KG1 (cell line): Measurements from ENCODE around the gene FBXW5.
A peak's percentile ranks its signal among the peaks of the same experiment; 100 is the strongest.

Source experiments
- DNase-seq: peaks from one replicate; lab custom pipeline; 2025; lab: John Stamatoyannopoulos, UW

The FBXW5 gene, protein sequence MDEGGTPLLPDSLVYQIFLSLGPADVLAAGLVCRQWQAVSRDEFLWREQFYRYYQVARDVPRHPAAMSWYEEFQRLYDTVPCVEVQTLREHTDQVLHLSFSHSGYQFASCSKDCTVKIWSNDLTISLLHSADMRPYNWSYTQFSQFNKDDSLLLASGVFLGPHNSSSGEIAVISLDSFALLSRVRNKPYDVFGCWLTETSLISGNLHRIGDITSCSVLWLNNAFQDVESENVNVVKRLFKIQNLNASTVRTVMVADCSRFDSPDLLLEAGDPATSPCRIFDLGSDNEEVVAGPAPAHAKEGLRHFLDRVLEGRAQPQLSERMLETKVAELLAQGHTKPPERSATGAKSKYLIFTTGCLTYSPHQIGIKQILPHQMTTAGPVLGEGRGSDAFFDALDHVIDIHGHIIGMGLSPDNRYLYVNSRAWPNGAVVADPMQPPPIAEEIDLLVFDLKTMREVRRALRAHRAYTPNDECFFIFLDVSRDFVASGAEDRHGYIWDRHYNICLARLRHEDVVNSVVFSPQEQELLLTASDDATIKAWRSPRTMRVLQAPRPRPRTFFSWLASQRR

DNA sequence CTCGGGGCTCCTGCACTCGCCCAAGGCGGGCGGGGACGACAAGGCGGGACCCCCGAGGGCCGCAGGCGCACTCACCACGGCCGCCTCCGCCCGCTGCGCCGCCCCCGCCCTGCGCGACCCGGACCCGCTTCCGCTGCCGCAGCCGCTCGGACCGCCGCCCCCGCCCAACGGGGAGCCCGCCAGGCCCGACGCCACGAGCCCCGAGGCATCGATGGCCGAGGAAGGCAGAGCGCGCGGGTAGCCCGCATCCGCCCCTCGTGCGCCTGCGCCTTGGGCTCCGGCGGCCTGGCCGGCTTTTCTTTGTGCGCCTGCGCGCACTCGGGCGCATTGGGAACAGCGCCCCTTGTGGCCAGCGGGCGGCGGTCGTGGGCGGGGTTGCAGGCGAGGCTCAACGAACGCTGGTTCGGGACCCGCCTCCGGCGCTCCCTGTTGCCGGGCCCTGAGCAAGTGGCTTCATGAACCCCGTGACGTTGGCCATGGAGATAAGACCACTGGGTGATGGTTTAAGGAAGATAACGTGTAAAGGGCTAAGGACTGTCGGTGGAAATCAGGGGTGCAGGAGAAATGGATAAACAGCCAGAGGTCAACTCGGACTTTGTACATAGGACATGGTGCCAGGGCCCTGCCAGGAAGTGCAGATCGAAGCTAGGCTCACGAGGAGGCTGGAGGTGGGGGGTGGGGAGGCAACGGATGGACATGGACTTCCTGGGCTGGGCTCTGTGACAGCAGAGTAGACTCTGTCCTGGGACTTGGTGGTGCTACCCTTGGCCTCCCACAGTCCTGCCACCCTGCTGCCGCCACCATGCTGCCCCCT, at the start of gene FBXW5, which contains the start of gene C8G:
Gene FBXW5, minus strand, starts transcription at position 220 of the 814 bp plus-strand sequence. CDS start 655 bp downstream, outside the sequence.
Gene C8G, plus strand, starts transcription at position 725 of the 814 bp plus-strand sequence. Its CDS starts 78 bp downstream, at position 803.
- DNase-seq = peak; percentile 90

DNA sequence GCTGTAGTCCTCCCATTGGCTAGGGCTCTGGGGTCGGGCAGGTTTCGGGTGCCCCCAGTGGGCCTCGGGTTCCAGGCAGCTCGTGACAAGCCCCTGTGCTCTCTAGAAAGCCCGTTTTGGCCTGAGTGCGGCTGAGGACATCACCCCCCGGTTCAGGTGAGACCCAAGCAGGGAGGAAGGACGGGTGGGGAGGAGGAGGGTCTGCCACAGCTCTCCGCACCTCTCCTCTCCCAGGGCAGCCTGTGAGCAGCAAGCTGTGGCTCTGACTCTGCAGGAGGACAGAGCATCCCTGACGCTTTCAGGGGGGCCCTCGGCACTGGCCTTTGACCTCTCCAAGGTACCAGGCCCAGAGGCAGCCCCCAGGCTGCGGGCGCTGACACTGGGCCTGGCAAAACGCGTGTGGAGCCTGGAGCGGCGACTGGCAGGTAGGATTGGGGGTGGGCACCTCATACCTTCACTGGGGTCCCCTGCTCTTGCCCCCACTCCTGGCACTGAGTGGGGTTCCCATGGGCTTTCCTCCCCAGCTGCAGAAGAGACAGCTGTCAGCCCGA, 48.4 kb upstream of the FBXW5 start:
- DNase-seq = no peak

DNA sequence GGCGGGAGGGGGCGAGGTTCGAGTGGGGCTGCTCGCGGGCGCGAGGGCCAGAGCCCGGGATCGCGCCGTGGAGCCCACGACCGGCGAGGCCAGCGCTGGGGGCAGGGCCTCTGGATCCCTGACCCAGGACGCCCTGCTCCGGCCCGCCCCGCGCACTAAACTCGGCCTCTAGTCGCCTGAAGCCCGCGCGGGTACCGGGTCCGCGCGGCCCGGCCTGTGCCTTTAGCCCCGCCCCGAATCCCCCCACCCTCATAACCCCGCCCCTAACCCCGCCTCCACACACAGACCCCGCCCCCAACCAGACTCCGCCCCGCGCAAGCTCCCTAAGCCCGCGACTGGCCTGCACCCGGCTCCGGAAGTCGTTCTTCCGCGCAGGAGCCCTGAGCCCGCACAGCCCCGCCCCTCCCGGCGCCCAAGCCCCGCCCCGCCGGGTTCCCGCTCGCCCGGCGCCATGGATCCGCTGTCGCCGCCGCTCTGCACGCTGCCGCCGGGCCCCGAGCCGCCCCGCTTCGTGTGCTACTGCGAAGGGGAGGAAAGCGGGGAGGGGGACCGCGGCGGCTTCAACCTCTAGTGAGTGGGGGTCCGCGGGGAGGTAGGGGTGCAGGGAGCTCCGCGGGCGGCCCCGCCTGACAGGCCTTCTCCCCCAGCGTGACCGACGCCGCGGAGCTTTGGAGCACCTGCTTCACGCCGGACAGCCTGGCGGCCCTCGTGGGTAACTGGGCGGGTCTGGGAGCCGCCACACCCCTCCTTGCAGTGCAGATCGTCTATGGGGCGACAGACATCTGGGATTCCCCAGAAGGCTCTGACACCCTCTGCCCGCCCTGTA, 47.7 kb upstream of the FBXW5 start, which contains the start of gene PAXX:
Gene PAXX, plus strand, starts transcription at position 430 of the 826 bp plus-strand sequence. Its CDS starts 22 bp downstream, at position 452.
- DNase-seq = peak; percentile 81

DNA sequence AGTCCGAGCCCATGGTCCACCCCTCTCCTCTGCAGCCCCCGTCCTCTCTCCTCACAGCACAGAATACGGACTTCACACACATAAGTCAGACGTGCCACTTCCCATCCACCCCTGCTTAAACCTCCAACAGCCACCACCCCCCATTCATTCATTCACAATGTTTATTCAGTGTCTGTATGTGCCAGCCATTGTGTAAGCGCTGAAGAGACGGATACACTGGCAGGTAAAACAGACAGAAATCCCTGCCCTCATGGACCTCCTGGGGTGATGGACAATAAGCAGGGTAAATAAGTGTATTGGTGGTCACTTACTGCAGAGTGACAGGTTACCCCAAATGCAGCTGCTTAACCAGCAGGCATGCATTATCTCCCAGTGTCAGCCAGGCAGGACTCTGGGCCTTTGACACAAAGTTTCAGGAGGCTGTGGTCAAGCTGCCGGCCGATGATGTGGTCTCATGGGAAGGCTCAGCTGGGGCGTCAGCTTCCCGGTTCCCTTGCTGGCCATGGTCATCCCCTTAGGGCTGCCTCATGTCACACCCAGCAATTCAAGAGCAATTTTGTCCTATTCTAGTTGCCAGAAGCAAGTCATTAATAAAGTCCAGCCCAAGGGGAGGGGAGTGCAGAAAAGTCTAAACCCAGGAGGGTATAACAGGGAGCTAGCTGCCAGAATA, 45.8 kb upstream of the FBXW5 start:
- no peak for DNase-seq

DNA sequence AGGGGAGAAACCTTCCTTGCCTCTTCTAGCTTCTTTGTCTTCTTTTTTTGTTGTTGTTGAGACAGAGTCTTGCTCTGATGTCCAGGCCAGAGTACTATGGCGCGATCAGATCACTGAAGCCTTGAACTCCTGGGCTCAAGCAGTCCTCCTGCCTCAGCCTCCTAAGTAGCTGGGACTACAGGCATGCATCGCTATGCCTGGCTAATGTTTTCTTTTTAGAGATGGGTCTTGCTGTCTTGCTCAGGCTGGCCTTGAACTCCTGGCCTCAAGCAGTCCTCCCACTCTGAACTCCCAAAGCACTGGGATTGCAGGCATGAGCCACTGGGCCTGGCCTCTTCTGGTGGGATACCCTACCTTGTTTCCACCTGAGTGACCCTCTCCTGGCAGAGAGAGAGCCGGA, 44.3 kb upstream of the FBXW5 start:
- no peak for DNase-seq

DNA sequence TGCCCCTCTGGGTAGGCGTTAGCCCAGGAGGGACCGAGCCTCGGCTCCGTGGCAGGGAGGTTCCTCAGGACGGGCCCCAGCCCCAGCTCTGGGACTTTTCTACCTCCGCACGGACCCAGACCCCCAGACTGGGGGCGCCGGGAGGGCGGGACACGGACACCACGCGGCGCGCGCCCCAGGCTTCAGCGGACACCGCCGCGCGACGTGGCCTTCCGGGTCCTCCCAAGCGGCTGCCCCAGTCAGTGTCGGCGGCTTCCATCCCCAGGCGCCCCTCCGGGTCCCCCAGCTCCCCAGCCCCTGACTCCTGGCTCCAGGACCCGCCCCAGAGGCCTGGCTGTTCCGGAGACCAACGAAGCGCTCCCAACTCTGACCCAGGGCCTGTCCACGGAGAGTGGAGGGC, 41.3 kb upstream of the FBXW5 start:
- DNase-seq = no peak

DNA sequence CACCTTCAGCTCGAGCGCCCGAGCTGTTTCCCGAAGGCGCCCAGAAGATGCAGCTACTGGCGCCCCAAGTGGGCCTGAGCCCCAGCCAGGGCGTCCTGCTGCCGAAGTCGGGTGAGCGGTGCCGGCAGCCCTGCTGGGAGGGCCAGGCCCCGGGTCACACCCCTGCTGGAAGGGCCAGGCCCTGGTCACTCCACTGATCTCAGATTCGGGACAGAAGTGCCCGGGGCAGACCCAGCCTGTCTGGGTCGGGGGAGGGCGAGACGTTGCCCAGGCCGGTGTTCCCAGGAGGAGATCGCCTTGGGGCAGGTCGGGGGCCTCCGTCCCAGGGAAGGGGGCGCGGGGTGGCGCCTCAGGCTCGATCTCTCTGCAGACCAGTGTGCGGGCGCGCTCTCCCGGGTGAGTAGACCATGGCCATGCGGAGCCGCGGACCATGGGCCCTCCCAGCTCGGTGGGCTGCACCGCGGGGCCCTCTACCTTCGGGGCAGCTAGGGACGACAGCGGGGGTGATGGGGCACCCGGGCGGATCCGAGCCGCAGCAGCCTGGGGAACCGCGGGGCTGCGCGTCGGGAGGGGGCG, 40.6 kb upstream of the FBXW5 start:
- DNase-seq = no peak

DNA sequence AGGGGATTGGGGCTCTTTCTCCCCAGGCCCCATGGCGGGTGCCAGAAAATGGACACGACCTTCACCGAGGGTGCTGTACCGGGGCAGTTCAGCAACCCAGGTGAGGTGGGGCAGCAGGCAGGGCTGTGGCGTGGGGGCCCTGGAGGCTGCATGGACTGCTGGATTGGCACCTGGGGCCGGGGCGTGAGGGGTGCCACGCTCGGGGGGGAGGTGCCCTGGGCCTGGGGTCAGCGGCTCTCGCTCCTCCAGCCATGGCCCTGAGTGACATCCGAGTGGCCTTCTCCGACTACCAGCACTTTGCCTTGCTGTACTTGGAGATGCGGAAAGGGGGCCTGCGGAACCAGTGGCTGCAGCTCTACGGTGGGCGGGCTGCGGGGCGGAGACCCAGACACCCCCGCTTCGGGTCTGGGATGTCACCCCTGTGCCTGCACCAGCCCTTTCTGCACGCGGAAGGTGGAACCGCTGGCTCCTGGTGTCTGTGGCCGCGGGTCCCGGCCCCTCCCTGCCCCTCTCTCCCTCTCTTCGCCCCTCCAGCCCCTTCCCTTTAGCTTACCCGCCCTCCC, 40.0 kb upstream of the FBXW5 start:
- no peak for DNase-seq

DNA sequence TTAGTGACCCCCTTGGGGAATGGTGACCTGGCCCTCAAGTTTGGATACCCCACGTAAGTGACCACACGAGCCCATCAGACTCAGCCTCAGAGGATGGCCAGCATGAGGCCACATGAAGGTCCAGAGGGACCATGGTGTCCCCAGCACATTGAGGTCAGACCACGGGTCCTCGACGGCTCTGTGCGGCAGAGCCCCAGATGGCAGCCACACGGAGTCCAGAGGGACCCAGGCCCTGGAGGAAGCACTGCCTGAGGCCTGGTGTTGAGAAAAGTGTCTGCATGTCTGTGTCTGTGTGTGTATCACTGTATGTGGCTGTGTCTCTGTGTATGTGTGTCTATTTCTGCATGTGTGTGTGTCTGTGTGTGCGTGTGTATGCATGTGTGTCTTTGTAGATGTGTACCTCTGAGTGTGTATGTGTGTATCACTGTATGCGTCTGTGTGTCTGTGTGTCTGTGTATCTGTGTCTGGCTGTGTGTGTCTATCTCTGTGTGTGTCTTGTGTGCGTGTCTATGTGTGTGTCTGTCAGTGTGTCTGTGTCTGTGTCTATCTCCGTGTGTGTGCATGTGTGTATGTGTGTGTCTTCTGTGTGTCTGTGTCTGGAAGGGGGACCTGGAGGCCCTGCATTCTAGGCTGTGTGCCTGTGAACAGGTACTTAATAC, 39.2 kb upstream of the FBXW5 start:
- DNase-seq = no peak

DNA sequence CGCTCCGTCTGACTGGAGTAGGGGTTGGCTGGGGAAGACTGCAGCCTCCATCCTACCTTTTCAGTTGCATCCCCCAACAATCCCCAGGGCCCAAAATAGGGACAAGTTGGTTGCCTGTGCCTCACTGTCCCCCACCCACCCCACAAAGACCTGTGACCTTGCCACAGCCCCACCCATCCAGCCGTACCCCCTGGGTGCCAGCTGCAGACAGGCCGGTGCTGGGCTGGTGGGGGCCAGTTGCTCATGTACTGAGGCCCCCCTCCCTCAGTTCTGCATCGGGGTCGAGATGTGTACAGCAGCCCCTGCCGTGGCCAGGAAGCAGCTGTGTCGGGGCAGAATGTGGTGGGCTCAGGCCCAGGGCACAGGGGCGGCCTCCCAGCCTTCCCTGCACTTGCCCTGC, 38.6 kb upstream of the FBXW5 start:
- DNase-seq = no peak

DNA sequence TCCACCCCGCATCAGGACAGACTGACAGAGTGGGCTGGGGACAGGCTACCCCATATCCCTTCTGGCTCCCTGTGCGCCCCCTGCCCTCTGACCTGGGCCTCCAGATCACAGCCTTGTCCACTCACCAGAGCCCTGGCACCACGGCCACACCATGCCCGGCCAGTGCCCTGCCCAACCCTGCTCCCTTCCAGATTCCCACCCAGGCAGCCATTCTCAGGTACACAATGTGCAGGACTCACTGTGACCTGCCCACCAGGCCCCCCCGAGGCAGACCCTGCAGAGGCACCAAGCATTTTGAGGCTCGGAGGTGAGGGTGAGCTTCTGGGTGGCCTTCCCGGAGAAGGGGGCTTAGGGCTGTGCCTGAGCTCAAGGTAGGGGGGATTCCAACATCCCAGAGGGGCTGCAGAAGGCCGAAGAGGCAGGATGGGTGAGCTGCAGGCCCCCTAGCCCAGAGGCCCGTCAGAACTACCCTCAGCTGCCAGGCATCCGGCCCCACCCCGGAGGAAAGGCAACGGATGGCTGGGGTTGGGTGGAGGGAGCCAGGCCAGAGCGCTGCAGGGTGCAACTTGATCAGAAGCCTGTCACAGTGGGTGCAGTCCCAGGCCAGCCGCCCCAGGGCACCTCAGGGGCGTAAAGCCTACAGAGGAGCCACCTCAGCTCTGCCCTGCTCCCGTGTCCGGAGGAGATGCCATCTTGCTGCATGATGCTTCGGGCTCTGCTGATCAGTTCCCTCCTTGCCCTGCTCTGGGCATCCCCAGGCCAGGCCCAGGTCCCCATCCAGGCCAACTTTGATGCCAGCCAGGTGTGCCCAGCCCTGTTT, 37.9 kb upstream of the FBXW5 start, which contains the start of gene LCNL1:
Gene LCNL1, plus strand, starts transcription at position 762 of the 820 bp plus-strand sequence. CDS start 594 bp downstream, outside the sequence.
- DNase-seq = no peak

DNA sequence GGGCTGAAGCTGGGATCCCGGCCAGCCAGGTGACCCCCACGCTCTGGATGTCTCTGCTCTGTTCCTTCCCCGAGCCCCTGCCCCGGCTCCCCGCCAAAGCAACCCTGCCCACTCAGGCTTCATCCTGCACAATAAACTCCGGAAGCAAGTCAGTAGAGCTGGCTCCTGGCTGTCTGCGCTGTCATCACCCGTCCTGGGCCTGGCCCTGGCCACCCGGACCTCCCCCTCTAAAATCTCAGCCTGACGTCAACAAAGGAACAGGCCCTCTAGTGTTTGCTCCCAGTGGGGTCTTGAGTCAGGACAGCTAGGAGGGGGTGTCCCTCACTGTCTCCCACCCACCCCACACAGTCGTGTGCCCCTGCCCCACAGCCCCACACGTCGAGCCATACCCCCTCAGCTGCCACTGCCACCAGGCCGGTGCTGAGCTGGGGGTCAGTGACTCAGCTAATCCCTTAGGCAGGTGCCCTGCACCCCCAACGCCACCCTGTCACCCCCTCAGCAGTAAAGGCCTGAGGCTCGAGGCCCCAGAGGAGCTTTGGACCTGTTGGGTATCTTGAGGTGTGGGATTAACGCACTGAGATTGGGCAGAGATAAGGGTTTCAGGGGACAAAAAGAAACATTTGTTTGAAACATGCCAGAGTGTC, 37.2 kb upstream of the FBXW5 start:
- no peak for DNase-seq

DNA sequence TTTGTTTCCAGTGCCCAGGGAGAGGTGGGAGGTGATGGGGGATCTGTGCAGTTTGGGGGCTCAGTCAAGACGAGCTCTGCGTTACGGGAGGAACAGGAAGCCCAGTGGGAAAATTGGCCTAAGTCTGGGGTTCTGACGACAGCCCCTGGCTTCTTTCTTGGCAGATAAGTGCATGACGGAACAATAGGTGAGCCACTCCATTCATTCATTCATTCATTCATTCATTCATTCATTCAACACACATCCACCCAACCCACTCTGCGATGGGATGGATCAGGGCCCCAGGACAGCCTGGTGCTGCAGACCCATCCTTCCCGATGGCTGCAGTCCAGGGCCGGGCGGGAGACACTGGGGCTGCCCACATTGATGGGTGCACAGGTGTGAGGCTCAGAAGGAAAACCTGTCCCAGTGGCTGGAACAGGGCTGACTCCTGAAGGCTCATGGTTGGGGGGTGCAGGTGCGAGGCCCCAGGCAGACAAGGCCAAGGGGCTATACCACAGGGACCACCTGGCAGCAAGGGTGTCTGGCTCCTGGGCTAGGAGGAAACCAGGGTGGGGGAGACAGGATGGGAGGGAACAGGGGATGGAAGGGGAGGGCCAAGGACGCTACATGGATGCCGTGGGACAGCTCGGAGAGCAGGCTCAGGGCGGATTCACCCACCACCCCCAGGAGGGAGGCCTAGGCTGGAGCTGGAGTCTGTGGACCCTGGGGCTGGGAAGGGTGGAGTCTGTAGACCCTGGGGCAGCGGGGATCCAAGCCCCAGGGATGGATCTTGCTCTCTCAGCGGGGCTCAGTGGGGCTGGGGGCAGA, 36.3 kb upstream of the FBXW5 start:
- no peak for DNase-seq

DNA sequence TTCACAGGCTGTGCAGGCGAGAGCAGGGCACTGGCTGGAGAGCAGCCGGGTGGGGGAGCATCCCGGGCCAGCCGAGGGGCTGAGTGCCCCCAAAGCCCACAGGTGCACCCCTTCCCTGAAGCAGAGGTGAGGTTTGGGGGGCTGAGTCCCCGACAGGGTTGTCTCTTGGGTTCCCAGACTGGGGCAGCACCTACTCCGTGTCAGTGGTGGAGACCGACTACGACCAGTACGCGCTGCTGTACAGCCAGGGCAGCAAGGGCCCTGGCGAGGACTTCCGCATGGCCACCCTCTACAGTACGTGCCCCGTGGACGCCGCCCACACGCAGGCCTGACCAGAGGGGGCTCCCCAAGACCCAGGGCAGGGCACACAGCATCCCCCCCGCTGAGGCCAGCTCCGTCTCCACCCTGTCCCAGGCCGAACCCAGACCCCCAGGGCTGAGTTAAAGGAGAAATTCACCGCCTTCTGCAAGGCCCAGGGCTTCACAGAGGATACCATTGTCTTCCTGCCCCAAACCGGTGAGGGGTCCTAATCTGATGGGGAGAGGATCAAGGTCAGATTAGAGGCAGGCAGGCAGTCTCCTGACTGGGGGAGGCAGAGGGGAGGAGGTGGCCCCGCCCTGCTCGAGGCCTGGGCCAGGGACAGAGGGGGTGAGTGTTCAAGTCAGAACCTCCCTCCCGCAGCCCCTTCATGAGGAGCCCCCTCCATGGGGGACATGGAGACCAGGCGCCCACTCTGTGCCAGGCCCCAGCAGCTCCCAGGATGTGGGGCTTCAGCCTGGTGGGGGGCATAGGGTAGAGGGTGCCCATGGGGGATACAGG, 35.4 kb upstream of the FBXW5 start:
- no peak for DNase-seq

DNA sequence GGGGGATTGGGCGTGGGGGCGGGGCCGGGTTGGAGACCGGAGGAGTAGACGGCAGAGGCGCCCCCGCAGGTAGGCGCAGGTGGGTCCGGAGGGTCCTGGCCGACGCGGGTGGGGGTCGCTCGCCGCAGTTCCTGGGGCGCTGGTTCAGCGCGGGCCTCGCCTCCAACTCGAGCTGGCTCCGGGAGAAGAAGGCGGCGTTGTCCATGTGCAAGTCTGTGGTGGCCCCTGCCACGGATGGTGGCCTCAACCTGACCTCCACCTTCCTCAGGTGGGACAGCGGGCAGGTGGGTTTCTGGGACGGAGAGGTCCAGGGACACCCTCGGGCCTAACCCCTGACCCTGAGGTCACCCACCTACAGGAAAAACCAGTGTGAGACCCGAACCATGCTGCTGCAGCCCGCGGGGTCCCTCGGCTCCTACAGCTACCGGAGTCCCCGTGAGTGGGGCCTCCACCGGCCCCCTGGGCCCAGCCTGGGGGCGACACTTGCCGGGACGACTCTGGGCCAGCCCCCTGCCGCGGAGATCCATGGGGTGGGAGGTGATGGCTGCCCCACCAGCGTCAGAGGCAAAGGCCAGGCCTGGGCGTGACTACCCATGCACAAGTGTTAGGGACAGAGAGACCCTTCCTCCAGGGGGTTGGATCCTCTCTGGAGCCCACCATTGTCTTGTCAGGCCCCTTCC, 34.5 kb upstream of the FBXW5 start:
- no peak for DNase-seq
